ENCODE data around the gene GLRX2.
"Not testable (repeated sequence)": the region's sequence is repeated elsewhere in the genome, so short reads cannot be mapped to it uniquely, and the experiment has no call there.

The GLRX2 gene, protein sequence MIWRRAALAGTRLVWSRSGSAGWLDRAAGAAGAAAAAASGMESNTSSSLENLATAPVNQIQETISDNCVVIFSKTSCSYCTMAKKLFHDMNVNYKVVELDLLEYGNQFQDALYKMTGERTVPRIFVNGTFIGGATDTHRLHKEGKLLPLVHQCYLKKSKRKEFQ

GRCh38 chr1:193104907-193105820 is at the start of gene GLRX2:
GLRX2 (minus strand) TSS chr1:193105414; CDS start chr1:193105382, 32 bp downstream.
- DNase-seq (ENCODE audit: low read depth), result peak; percentile 51

DNA sequence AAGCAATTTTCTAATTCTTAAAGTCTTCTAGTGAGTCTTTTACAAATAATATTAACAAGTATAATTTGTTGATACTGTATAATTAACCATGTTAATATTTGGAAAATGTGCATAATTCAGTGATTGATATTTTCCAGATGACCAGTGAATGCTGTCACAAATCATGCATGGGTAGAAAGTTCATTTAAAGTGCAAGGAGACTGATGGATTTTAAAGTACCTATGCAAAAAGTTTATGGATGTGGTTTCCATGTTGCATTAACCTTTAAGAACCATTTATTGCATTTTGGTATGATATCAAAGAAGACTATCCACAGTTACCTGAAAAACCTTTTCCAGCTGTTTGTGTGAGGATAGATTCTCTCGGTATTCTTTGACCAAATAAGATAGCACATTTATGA is 39.8 kb upstream of the GLRX2 start:
- DNase-seq (ENCODE audit: low read depth), result no peak

- DNase-seq (ENCODE audit: low read depth), result no peak
These were observed 39.2 kb upstream of the GLRX2 start for GRCh38 chr1:193144361-193144938.

GRCh38 chr1:193143285-193143684 is 38.1 kb upstream of the GLRX2 start:
- DNase-seq (ENCODE audit: low read depth), result no peak

- DNase-seq (ENCODE audit: low read depth), result no peak
These were observed 37.2 kb upstream of the GLRX2 start for GRCh38 chr1:193142409-193142808.

- no peak for DNase-seq (ENCODE audit: low read depth)
These were observed 36.6 kb upstream of the GLRX2 start for GRCh38 chr1:193141804-193142203.

- DNase-seq (ENCODE audit: low read depth), result no peak
These were observed 35.0 kb upstream of the GLRX2 start for GRCh38 chr1:193140254-193140653.

DNA sequence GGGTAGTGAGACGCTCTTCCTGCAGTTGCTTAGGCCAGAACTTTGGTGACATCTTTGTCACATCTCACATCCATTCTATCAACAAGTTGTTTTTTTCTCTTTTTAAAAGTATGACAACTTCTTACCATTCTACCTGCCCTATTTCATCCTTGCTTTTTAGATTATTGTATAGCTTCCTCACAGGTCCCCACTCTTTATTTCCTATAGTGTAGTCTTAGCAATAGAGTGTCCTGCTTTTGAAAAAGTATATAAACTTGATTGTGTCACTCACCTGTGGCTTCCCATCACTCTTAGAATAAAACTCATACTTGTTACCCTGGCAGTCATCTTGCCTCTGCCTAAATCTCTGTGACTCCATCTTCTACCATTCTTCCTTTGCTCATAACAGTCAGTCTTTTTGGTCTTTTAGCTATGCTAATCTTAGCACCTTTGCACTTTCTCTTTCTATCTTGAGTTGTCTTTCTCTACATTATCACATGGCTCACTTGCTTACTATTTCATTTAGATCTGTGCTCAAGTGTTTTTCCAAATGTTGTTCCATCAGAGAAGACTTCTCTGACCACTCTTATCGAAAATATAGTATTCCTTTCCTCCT is 26.1 kb upstream of the GLRX2 start:
- no peak for DNase-seq (ENCODE audit: low read depth)

DNA sequence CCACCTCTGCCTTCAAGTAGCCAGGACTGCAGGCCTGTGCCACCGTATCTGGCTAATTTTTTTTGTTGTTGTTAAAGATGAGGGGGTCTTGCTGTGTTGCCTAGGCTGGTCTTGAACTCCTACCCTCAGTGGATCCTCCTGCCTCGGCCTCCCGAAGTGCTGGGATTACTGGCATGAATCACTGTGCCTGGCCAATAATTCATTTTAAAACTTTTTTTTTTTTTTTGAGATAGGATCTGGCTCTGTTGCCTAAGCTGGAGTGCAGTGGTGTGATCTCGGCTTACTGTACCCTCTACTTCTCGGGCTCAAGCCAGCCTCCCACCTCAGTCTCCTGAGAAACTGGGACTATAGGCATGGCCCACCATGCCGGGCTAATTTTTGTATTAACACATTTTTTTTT is 20.2 kb upstream of the GLRX2 start:
- no peak for DNase-seq (ENCODE audit: low read depth)

DNA sequence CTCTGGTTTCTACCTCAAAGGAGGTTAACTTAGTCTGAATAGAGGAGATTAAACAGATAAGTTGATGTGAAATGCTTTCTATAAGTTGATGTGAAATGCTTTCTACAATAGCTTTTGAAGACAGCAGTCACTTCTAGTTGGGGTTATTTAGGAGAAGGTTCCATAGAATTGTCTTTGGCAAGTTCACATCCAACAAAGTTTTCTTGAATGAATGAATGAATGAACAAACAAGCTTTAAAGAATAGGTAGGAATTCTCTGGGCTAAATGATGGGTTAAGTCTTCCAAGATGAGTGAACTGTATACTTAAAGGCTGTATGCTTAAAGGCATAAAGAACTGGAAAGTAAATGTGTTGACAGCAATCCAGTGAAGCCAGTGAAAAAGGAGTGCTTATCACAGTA is 18.5 kb upstream of the GLRX2 start:
- no peak for DNase-seq (ENCODE audit: low read depth)

DNA sequence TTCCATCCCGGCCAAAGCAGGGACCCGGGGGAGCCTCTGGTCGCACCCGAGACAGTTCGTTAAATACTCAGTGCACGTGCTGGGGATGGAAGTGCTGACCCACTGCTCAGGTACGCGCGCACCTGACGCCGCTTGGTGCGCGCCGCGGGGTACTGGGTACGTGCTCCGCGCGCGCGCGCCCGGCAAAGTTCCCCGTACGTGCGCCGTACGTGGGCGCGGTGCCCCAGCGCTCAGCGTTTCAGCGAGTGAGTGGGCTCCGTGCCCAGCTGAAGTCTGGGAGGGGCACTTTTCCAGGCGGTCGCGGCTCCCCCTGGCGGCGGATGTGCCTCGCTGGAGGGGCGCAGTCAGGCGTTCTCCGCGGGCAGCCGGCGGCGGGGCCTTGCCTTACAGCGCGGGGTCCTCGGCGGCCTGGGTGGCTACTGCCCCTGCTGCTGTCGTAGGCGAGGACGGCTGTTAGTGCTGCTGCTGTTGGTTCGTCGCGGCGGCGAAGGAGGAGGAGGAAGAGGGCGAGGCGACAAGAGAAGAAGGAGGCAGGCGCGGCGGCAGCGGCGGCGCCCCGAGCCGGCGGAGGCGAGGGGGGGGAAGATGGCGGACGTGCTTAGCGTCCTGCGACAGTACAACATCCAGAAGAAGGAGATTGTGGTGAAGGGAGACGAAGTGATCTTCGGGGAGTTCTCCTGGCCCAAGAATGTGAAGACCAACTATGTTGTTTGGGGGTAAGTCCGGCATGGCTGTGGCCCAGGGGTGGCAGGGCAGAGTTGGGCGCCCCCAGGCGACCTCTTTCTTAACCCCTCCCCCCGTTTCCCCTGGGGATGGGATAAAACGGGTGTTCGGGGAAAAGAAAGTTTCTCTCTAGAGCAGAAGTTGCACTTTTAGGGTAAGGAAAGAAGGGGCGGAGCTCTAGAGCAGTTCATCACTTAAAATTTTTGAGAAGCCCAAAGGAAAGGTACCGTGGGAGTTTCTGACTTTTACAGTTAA is 16.7 kb upstream of the GLRX2 start, which contains the start of gene CDC73:
CDC73 (plus strand) TSS at position 416 of the 978 bp plus-strand sequence; CDS start at position 586, 170 bp downstream.
- DNase-seq (ENCODE audit: low read depth), result peak; percentile 99

- no peak for DNase-seq (ENCODE audit: low read depth)
These were observed 15.5 kb upstream of the GLRX2 start for GRCh38 chr1:193120604-193121166.

GRCh38 chr1:193118803-193119730 is 13.9 kb upstream of the GLRX2 start:
- DNase-seq (ENCODE audit: low read depth), result no peak

DNA sequence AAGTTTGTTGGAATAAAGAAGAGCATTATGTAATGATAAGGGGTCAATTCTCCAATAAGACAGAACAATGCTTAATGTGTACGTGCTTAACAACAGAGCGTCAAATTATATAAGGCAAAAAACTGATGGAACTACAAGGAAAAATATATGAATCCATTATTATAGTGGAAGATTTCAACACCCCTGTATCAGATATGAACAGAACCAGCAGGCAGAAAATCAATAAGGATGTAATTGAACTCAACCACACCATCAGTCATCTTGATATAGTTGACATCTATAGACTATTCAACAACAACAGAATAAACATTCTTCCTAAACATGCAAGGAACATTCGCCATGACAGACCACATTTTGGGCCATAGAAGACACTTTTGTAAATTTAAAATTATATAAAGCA is 13.0 kb upstream of the GLRX2 start:
- no peak for DNase-seq (ENCODE audit: low read depth)

- not testable (repeated sequence) for DNase-seq (ENCODE audit: low read depth)
These were observed 12.0 kb upstream of the GLRX2 start for GRCh38 chr1:193117167-193117566.

- no peak for DNase-seq (ENCODE audit: low read depth)
These were observed 10.5 kb upstream of the GLRX2 start for GRCh38 chr1:193115629-193116227.

GRCh38 chr1:193114485-193115095 is 9.4 kb upstream of the GLRX2 start:
- no peak for DNase-seq (ENCODE audit: low read depth)

GRCh38 chr1:193113992-193114332 is 8.7 kb upstream of the GLRX2 start:
- DNase-seq (ENCODE audit: low read depth), result no peak

Measured in activated T-helper 9 cell treated with anti-CD3 and anti-CD28 coated beads, Interleukin-2, amount 50 U/mL, for 16 hours (primary cell).